GM19468 (cell line): ENCODE results near the gene ATP2B3.

ENCODE experiments used
- ATAC-seq: cut with Tn5 transposase; IDR thresholded peaks from one replicate; pipeline ENCODE4 v1.9.1; 2021; ENCODE audit warnings: mild to moderate bottlenecking, moderate library complexity, moderate number of reproducible peaks; ENCODE audit not compliant: unreplicated experiment; ENCODE audit errors: extremely low read depth

Gene ATP2B3

GRCh38 chrX:153487590-153488071 is 29.8 kb upstream of the ATP2B3 start:
- ATAC-seq, result no peak

- ATAC-seq, result no peak
These were observed 29.1 kb upstream of the ATP2B3 start for GRCh38 chrX:153488231-153488914.

GRCh38 chrX:153490217-153490930 is 27.1 kb upstream of the ATP2B3 start:
- ATAC-seq, result no peak

- no peak for ATAC-seq
These were observed 26.0 kb upstream of the ATP2B3 start for GRCh38 chrX:153491351-153491914.

GRCh38 chrX:153491918-153492317 is 25.5 kb upstream of the ATP2B3 start:
- no peak for ATAC-seq

GRCh38 chrX:153492543-153492942 is 24.9 kb upstream of the ATP2B3 start:
- ATAC-seq, result no peak

- no peak for ATAC-seq
These were observed 24.4 kb upstream of the ATP2B3 start for GRCh38 chrX:153493085-153493484.

- no peak for ATAC-seq
These were observed 23.4 kb upstream of the ATP2B3 start for GRCh38 chrX:153494061-153494460.

- ATAC-seq, result no peak
These were observed 22.7 kb upstream of the ATP2B3 start, which contains the start of gene BGN for GRCh38 chrX:153494541-153495361. BGN (plus strand) TSS chrX:153494980; CDS start chrX:153504632, 9,652 bp downstream.

GRCh38 chrX:153495362-153495751 is 22.1 kb upstream of the ATP2B3 start:
- ATAC-seq, result no peak

- ATAC-seq, result no peak
These were observed 21.4 kb upstream of the ATP2B3 start for GRCh38 chrX:153495903-153496589.

GRCh38 chrX:153496590-153496959 is 20.9 kb upstream of the ATP2B3 start:
- no peak for ATAC-seq

GRCh38 chrX:153498453-153498852 is 19.0 kb upstream of the ATP2B3 start:
- ATAC-seq, result no peak

GRCh38 chrX:153499341-153499740 is 18.1 kb upstream of the ATP2B3 start:
- ATAC-seq, result no peak

GRCh38 chrX:153499876-153500275 is 17.6 kb upstream of the ATP2B3 start:
- ATAC-seq, result no peak

- no peak for ATAC-seq
These were observed 16.7 kb upstream of the ATP2B3 start for GRCh38 chrX:153500676-153501280.

GRCh38 chrX:153501530-153501929 is 15.9 kb upstream of the ATP2B3 start:
- no peak for ATAC-seq

GRCh38 chrX:153502131-153502530 is 15.3 kb upstream of the ATP2B3 start:
- ATAC-seq, result no peak

GRCh38 chrX:153502796-153503195 is 14.6 kb upstream of the ATP2B3 start:
- ATAC-seq, result no peak
